Glutamatergic neuron (in vitro differentiated cells): ENCODE measurements around the gene ACR. TPM values are rescaled to one million over a fixed set of nuclear protein-coding genes. Genes with fewer than 3 reads are reported as not detected.

Experiments used
- DNase-seq: peaks from one replicate; pipeline ENCODE4 v3.0.0; 2022
- H3K27ac Mint-ChIP-seq: one replicate; pipeline ENCODE4 v1.8.0; 2020; ENCODE audit warnings: mild to moderate bottlenecking, mixed read lengths, inconsistent platforms; ENCODE audit not compliant: unreplicated experiment
- H3K27me3 Mint-ChIP-seq: one replicate; pipeline ENCODE4 v1.8.0; 2020; ENCODE audit warnings: mild to moderate bottlenecking, moderate library complexity, mixed read lengths, inconsistent platforms; ENCODE audit not compliant: unreplicated experiment
- H3K36me3 Mint-ChIP-seq: one replicate; pipeline ENCODE4 v1.8.0; 2020; ENCODE audit warnings: mild to moderate bottlenecking, mixed read lengths, inconsistent platforms; ENCODE audit not compliant: unreplicated experiment
- H3K4me1 Mint-ChIP-seq: one replicate; pipeline ENCODE4 v1.8.0; 2020; ENCODE audit warnings: mild to moderate bottlenecking, low read depth, mixed read lengths, inconsistent platforms; ENCODE audit not compliant: unreplicated experiment
- H3K4me3 Mint-ChIP-seq: one replicate; pipeline ENCODE4 v1.8.0; 2020; ENCODE audit warnings: mild to moderate bottlenecking, mixed read lengths, inconsistent platforms; ENCODE audit not compliant: unreplicated experiment
- H3K9me3 Mint-ChIP-seq: one replicate; pipeline ENCODE4 v1.8.0; 2020; ENCODE audit warnings: mild to moderate bottlenecking, moderate library complexity, mixed read lengths, inconsistent platforms; ENCODE audit not compliant: unreplicated experiment
- total RNA-seq: library from RNA; stranded (reverse); fragmentation: NEBNext Ultra II Directional; extraction: Animal tissue kit (Norgen Biotek cat#: 25700); gene quantifications from one replicate; pipeline ENCODE4 v1.2.1, GENCODE V29; 2021; ENCODE audit not compliant: unreplicated experiment
- TF ChIP-seq, protein P1 (sequence below): fragments of 200-600 bp; sonication (generic); IDR thresholded peaks from one replicate; pipeline ENCODE4 v1.5.0; 2021; ENCODE audit not compliant: partially characterized antibody, unreplicated experiment

ACR gene
- total RNA-seq, 1 donor from 2014 or later = not detected

DNA sequence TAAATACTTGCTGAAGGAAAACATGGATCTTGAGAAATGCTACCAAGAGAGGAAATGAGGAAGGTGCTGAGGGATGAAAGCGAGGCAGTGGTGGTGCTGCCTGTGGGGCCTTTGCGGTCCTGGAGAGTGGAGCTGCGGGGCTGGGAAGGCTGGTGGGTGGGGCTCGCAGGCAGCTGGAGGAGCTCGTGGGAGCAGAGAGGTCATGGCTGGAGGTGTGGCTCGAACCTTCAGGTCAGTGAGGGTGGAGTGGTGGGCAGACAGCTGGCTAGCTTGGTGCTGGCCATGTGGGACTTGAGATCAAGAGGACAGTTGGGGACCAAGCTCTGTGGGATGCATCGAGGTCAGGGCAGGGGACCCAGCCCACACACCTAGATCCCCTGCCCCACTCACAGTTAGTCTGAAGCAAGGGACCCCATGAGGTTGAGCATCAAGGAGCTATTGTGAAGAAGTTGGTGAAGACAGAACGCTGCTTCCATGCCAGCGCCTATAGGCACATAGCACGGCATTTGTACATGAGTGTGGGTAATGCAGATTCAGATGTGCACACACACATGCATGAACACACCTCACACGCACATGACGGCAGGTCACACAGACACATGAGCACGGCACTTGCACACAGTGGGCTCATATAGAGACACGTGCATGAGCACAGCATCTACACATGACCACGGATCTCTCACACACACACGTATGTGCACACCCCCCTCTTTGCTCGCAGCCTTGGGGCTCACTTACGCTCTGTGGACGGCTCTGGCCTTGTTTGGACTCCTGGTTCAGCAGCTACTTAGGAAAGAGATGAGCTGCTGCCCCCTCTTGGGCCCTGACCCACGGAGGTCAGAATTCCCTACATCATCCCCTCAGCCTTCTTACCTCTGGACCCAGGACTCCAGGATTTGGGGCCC is 34.9 kb upstream of the ACR start:
- H3K36me3 Mint-ChIP-seq = no peaks in the 10 kb centered on the region
- peak; percentile 13 for DNase-seq
- H3K9me3 Mint-ChIP-seq = peaks cover 11% of the 10 kb centered on the region
- peaks cover 8% of the 10 kb centered on the region for H3K27me3 Mint-ChIP-seq
- peak overlapping the region; percentile 30 for H3K4me3 Mint-ChIP-seq
- TF ChIP-seq, protein P1, sequence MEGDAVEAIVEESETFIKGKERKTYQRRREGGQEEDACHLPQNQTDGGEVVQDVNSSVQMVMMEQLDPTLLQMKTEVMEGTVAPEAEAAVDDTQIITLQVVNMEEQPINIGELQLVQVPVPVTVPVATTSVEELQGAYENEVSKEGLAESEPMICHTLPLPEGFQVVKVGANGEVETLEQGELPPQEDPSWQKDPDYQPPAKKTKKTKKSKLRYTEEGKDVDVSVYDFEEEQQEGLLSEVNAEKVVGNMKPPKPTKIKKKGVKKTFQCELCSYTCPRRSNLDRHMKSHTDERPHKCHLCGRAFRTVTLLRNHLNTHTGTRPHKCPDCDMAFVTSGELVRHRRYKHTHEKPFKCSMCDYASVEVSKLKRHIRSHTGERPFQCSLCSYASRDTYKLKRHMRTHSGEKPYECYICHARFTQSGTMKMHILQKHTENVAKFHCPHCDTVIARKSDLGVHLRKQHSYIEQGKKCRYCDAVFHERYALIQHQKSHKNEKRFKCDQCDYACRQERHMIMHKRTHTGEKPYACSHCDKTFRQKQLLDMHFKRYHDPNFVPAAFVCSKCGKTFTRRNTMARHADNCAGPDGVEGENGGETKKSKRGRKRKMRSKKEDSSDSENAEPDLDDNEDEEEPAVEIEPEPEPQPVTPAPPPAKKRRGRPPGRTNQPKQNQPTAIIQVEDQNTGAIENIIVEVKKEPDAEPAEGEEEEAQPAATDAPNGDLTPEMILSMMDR = no peak
- H3K4me1 Mint-ChIP-seq = peaks cover 21% of the 10 kb centered on the region
- peak overlapping the region; percentile 25 for H3K27ac Mint-ChIP-seq

DNA sequence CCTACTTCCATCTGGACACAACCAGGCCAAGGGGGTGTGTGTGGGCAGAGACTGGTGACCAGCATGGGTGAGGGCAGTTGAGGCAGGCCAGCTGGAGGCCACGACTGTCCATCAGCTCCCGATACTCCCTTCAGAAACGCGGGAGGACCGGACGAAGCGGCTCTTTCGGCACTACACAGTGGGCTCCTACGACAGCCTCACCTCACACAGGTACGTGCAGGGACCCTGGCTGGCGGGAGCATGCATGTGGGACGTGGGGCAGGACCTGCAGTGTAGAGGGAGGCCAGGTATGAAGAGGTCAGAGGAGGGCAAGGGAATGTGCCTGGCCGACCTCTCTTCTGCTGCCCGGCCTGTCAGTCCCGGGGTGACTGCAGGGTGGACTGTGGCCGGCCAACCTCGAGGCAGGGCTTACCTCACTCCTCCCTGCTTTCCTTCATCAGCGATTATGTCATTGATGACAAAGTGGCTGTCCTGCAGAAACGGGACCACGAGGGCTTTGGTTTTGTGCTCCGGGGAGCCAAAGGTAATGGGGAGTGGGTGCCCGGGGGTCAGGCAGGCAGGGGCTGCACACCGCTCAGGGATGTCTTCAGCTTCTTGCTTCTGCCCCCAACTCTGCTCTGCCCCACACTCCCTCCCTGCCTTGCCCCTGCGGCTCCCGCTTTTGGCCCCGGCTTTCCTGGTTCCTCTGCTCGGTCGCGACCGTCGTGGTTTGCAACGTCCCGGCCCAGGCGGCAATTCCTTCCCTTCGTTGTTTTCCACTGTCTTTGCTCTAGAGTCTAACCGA is 34.1 kb upstream of the ACR start:
- Mint-ChIP-seq H3K27ac (no peak overlapping the region), H3K27me3 (peaks cover 9% of the 10 kb centered on the region), H3K36me3 (no peaks in the 10 kb centered on the region), H3K9me3 (peaks cover 13% of the 10 kb centered on the region), H3K4me3 (no peak overlapping the region), H3K4me1 (peaks cover 18% of the 10 kb centered on the region)
- DNase-seq = peak; percentile 11
- TF ChIP-seq, protein P1 = no peak

DNA sequence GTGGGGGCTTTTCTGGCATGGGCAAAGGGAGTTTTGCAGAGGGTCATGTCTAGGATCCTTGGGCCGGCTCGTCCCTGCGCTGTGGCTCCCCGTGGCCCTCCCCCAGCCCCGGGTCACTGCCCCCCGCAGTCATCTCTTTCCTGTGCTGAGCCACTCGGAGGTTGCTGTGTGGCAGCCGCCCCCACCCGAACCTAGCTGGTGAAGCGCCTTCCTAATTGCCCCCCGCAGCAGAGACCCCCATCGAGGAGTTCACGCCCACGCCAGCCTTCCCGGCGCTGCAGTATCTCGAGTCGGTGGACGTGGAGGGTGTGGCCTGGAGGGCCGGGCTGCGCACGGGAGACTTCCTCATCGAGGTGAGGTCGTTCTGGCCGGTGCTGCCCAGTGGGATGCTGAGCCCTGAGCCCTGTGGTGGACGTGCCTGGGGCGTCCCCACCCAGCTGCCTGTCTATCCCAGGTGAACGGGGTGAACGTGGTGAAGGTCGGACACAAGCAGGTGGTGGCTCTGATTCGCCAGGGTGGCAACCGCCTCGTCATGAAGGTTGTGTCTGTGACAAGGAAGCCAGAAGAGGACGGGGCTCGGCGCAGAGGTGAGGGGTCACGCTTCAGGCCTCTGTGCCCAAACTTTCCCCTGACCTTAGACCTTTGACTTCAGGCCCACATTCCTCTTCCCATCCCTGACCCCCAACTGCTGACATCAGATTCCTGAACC is 33.3 kb upstream of the ACR start:
- Mint-ChIP-seq H3K27me3 (peaks cover 9% of the 10 kb centered on the region), H3K4me3 (no peak overlapping the region)
- DNase-seq = peak; percentile 16

DNA sequence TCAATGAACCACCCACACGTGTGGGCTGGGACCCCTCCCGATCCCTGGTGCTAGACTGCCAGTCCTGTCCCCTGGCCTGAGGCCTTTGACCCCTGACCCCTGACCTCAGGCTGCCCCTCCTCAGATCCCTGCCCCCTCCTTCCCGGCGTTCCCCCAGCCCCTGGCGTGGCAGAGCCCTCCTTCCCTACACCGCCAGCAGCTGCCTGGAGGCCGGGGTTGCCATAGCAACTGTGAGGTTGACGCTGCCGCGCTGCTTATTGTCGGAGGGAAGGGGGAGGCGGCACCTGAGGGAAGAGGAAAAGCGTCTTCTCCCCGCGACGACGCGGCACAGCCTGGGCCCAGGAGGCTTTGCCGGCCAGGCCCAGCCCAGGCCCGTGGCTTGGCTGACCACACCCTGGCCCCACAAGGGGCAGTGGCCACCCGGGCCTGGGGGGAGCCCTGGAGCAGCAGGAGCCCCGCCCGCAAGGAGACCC is 32.7 kb upstream of the ACR start:
- peak; percentile 90 for DNase-seq

More for the DNA sequence above, 33.3 kb upstream of the ACR start:
- H3K4me1 Mint-ChIP-seq = peaks cover 16% of the 10 kb centered on the region
- peaks cover 13% of the 10 kb centered on the region for H3K9me3 Mint-ChIP-seq
- H3K27ac Mint-ChIP-seq = no peak overlapping the region
- TF ChIP-seq, protein P1 = no peak
- H3K36me3 Mint-ChIP-seq = no peaks in the 10 kb centered on the region

More for the DNA sequence above, 32.7 kb upstream of the ACR start:
- Mint-ChIP-seq H3K27me3 (peaks cover 9% of the 10 kb centered on the region), H3K4me1 (peaks cover 13% of the 10 kb centered on the region), H3K4me3 (no peak overlapping the region), H3K9me3 (peaks cover 13% of the 10 kb centered on the region), H3K36me3 (no peaks in the 10 kb centered on the region), H3K27ac (no peak overlapping the region)
- TF ChIP-seq, protein P1 = no peak
